ENCODE measurements around the gene LRMDA.

LRMDA gene

GRCh38 chr10:75398200-75398691 lies 33.2 kb upstream of the LRMDA start:
- no peak for DNase-seq (ENCODE audit: low read depth)

DNA sequence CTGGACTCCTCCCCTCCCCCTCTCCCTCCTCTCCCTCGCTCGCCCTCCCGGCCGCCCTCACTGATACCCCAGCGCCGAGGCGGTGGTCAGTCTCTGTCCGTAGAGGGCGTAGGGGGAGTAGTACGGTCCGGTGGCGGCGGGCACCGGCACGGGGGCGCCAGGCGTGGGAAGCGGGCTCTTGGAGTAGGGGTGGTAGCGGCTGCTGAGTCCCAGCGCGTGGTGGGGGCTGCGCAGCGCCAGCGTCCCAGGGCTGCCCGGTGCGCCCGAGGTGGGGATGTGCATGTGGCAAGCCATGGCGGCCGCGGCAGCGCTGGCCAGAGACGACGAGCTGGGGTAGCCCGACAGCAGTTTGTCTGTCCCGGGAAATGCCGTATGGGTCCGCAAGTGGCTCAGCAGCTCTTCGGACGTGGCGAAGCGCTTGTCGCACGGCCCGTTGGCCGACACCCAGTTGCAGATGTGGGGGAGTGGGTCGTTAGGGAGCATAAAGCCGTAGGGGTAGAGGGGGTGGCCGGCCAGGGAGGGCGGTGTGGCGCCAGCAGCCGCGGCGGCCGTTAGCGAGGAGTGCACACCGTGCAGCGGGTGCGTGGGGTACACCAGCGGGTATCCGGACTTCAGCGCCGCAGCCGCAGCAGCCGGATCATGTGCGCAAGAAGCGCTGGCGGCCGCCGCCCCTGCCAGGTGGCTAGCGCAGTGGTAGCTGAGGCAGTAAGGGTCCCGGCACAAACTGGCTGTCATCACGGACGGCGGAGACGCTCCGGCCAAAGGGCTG lies 32.5 kb upstream of the LRMDA start:
- peak overlapping the region; percentile 79 for H3K4me3 ChIP-seq (ENCODE audit: low read depth, low read length)
- TF ChIP-seq CTCF (conservative IDR thresholded peaks at IDR 0.05; ENCODE audit: low read depth, low read length): no peak
- DNase-seq (ENCODE audit: low read depth): no peak

More at GRCh38 chr10:75398200-75398691, 33.2 kb upstream of the LRMDA start:
- H3K4me3 ChIP-seq (ENCODE audit: low read depth, low read length): peak overlapping the region; percentile 79
- TF ChIP-seq CTCF (conservative IDR thresholded peaks at IDR 0.05; ENCODE audit: low read depth, low read length): no peak

GRCh38 chr10:75399461-75400162 lies 31.8 kb upstream of the LRMDA start:
- TF ChIP-seq CTCF (conservative IDR thresholded peaks at IDR 0.05; ENCODE audit: low read depth, low read length): peak; percentile 63
- peak; percentile 81 for DNase-seq (ENCODE audit: low read depth)
- peak overlapping the region; percentile 79 for H3K4me3 ChIP-seq (ENCODE audit: low read depth, low read length)

DNA sequence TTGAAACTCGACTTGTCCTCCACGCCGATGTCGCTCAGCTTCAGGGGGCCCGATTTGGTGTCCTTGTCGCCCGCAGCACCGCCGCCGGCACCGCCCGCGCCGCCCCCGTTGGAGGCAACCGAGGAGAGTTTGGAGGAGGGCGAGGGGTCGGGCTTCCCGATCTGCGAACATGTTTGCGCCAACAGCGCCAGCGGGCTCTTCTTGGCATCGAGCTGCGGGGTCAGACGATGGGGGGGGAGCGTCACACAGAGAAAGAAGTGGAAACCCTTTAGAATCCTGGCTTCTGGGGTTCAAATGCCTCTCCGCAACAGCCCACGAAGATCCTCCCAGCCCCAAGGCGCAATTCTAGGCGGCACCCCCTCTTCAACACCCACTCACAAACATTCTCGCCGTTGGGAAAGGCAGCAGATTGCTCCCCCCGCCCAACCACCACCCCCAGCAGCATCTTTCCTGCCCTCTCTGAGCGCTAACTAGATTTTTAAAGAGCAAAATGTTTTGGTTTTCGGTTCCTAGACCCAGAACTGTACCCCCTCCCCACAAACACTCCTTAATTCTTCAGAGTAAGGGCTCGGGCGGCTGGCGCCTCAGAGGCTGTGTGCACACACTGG lies 31.2 kb upstream of the LRMDA start:
- no peak for TF ChIP-seq CTCF (conservative IDR thresholded peaks at IDR 0.05; ENCODE audit: low read depth, low read length)
- DNase-seq (ENCODE audit: low read depth): peak; percentile 36

DNA sequence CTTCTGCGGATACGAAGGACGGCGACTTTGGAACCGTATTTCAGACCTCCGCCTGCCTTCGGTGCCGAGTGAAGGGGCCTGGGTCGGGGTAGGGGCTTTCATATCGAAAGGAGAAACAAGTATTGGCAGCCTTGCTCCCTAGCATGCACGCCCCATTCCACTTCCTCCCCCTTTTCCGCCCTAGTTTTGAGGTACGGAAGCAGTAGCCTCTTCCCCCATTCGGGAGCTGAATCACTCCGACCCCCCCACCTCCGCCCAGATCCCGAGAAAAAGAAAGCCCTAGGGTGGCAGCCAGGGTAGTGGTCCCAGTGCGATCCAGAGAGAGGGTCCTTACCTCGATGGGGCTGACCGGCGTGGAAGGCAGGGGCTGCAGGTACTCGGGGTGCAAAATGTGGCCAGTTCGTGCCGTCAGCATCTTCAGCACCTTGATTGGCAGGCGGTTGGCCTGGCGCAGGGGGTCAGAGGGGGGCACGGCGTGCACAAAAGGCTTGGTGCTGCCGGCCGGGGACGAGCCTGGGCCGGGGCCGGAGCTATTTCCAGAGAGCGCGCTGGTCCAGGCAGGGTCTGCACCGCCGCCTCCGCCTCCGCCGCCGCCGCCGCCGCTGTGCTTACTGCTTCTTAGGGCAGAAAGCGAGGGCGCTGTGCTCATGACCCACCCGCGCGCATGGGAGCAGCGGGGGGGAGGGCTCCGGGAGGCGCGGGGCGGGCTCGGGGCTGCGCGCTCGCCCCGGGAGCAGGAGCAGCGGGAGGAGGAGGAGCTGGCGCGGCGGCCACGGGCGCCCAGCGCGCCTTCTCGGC lies 30.5 kb upstream of the LRMDA start:
- DNase-seq (ENCODE audit: low read depth): no peak
- H3K4me3 ChIP-seq (ENCODE audit: low read depth, low read length): peak overlapping the region; percentile 79
- TF ChIP-seq CTCF (conservative IDR thresholded peaks at IDR 0.05; ENCODE audit: low read depth, low read length): no peak

More for the DNA sequence above, 31.2 kb upstream of the LRMDA start:
- peak overlapping the region; percentile 79 for H3K4me3 ChIP-seq (ENCODE audit: low read depth, low read length)
